ENCODE measurements around the gene NCKAP5.
A peak's percentile ranks its signal among the peaks of the same experiment; 100 is the strongest.

Gene NCKAP5

GRCh38 chr2:132884705-132885104 lies 683.6 kb downstream of the NCKAP5 start:
- no peak for DNase-seq (ENCODE audit: low read depth in 2 of 2)

- no peak for DNase-seq (ENCODE audit: low read depth in 2 of 2)
Measured at GRCh38 chr2:132884292-132884691, 684.0 kb downstream of the NCKAP5 start.

- no peak for DNase-seq (ENCODE audit: low read depth in 2 of 2)
Measured at GRCh38 chr2:132883430-132883829, 684.8 kb downstream of the NCKAP5 start.

GRCh38 chr2:132881546-132881945 lies 686.7 kb downstream of the NCKAP5 start:
- DNase-seq (ENCODE audit: low read depth in 2 of 2) = no peak

DNA sequence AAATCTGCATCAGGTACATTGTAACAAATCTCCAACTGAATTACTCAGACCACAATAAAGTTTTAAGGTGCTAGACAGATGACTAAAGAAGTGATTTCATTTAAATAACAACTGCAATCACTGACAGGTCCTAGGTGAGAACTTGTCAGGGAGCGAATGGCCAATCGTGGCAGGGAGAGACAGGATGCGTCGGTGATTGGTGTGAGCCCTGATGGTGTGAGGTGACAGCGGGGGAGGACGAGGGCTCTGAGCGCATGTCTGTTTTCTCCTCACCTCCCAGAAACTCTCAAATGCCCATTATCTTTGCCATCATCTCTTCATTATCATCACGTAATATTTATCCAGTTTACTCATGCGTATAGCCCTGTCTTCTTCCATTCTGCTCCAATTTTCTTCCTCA lies 690.3 kb downstream of the NCKAP5 start:
- DNase-seq (ENCODE audit: low read depth in 2 of 2) = no peak

GRCh38 chr2:132876745-132877391 lies 691.4 kb downstream of the NCKAP5 start:
- no peak for DNase-seq (ENCODE audit: low read depth in 2 of 2)

GRCh38 chr2:132875193-132875592 lies 693.1 kb downstream of the NCKAP5 start:
- DNase-seq (ENCODE audit: low read depth in 2 of 2) = no peak

DNA sequence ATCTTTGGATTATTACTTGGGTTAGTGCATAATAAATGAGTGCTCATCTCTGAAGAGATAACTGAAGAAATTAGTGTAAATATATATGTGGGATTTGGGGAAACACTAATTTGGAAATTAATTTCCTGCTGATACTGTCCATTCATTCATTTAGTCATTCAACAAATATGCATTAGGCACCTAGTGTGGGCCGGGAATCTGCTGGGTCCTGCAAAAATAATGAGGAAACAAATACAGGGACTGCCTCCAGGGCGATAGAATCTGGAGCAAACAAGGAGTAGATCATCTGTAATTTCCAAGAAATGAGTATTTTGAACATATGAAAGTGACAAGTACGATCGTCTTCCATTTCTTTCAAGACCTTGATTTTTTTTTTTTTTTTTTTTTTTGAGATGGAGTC lies 694.5 kb downstream of the NCKAP5 start:
- DNase-seq (ENCODE audit: low read depth in 2 of 2) = no peak

DNA sequence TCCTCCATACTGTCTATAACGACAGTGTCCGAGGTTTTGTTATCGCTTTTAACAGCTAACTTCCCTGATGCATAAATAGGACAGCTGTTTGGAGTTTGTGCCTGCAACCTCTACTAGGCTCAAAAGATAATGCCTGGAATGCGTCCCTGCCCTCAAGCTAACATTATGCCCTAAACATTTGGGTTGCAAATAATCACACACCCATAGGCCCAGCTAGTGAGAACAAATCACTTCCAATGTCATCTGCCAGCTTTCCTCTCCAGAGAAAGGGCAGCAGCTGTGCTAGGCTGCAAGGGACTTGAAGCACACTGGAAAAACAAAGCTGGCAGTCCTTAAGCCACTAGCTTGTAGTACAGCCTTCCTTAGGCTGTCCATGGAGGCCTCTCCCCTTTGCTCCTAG lies 696.4 kb downstream of the NCKAP5 start:
- no peak for DNase-seq (ENCODE audit: low read depth in 2 of 2)

GRCh38 chr2:132863961-132864360 lies 704.3 kb downstream of the NCKAP5 start:
- DNase-seq (ENCODE audit: low read depth in 2 of 2) = no peak

- no peak for DNase-seq (ENCODE audit: low read depth in 2 of 2)
Measured at GRCh38 chr2:132860220-132860619, 708.0 kb downstream of the NCKAP5 start.

- no peak for DNase-seq (ENCODE audit: low read depth in 2 of 2)
Measured at GRCh38 chr2:132859590-132859989, 708.7 kb downstream of the NCKAP5 start.

GRCh38 chr2:132857319-132857718 lies 710.9 kb downstream of the NCKAP5 start:
- DNase-seq (ENCODE audit: low read depth in 2 of 2) = no peak

DNA sequence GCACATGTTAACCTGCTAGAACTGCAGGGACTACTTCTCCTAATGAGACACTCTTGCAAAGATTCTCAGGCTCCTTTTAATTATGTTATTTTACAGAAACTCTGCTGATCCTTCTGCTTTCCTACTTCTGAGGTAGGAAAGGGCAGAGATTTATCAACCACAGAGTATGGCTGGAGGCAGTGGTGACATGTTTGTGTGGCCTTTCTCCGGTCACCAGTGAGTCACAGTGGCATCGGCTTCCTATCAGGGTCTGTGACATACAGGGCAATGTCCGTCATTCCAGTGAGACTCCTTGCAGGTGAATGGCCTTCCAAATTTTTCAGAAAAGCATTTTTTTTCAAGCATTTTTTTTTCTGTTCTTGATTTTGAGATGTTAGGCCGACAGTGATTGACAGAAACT lies 717.6 kb downstream of the NCKAP5 start:
- no peak for DNase-seq (ENCODE audit: low read depth in 2 of 2)

DNA sequence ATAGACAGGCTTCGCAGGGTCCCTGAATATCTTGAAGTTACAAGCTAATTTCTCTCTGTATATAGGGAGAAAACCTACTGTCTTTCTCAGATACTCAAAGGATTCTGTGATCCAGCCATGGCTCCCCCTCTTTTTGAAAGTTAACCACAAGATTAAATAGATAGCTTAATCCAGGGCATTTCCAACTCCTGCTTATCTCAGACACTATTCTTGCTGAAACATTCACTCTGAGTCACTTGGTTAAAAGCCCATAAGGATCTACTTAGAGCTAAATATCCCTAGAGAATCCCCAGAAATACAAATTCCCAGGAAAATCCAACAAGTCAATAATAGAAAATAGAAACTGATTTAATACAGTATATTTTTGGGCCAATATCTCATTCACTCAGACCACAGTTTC lies 719.1 kb downstream of the NCKAP5 start:
- DNase-seq (ENCODE audit: low read depth in 2 of 2) = peak; percentile 44 to 57

DNA sequence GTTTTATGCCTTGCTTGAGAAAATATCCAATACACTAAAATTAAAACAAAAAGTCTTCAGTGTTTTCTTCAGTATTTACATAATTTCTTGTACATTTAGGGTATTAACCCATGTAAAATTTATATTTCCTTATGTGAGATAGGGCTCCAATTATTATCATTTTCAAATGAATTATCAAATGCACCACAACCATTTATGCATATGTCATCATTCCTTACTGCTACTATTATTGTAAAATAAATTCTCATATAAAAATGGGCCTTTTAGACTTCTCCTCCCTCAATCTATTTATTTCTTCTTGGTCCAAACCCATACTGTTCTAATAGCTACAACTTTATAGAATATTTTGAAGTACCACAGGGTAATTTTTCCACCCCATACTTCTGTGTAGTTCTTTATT lies 722.9 kb downstream of the NCKAP5 start:
- DNase-seq (ENCODE audit: low read depth in 2 of 2) = no peak

GRCh38 chr2:132844585-132844984 lies 723.7 kb downstream of the NCKAP5 start:
- DNase-seq (ENCODE audit: low read depth in 2 of 2) = no peak

DNA sequence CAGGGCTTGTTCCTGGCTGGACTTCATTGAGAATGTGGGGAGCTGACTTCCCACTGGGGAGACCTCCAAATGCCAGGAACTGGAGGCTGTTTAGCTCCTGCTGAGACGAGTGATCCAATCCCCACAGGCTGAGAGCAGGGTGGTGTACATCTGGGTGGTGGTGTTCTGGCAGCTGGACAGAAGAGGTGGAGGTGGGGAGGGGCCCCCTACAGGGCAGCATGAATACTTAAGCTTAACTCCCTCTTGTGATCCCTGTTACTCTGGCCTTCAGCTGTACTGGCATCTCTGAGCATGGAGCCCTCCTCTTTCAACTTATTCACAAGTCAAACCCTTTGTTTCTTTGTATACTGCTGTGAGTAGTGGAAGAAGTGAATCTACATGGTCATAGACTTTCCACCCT lies 730.5 kb downstream of the NCKAP5 start:
- DNase-seq (ENCODE audit: low read depth in 2 of 2) = no peak

GRCh38 chr2:132830321-132830827 lies 737.9 kb downstream of the NCKAP5 start:
- no peak for DNase-seq (ENCODE audit: low read depth in 2 of 2)

DNA sequence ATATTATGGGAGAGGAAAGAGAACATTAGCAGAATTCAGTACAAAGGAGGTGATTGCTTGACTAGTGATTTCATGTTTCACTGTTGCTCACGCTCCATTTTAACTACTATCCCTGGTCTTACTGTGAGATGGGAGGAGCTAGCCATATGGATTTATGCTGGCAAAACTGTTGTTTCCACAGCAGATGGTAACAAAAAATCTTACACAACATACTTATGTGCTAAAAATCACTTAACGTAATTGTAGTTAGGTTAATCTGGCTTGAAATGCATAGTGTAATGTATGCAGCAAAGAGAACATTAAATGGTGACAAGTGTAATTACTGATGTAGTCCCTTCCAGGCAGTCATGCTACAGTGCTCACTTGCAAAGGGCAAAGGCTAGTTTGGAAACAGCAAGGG lies 742.7 kb downstream of the NCKAP5 start:
- no peak for DNase-seq (ENCODE audit: low read depth in 2 of 2)

DNA sequence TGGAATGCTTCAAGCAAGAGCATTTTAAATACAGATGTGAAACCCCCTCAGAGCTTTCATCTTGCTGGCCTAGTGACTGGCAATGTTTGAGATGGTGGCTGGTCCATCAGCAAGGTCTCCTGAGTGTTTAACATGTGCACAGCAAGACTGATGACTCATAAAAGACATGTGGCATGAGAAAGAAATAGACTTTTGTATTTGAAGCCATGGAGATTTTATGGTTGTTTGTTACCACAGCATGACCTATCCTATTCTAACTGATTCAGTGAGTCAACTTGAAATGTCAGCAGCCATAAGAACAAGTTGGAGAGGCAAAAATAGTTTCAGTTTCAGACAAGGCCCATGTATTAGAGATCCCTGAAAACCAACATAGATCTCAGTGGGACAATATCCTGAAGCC lies 743.5 kb downstream of the NCKAP5 start:
- no peak for DNase-seq (ENCODE audit: low read depth in 2 of 2)

- no peak for DNase-seq (ENCODE audit: low read depth in 2 of 2)
Measured at GRCh38 chr2:132816234-132816633, 752.0 kb downstream of the NCKAP5 start.

GRCh38 chr2:132815516-132815915 lies 752.7 kb downstream of the NCKAP5 start:
- peak; percentile 72 to 74 for DNase-seq (ENCODE audit: low read depth in 2 of 2)

GRCh38 chr2:132814651-132815050 lies 753.6 kb downstream of the NCKAP5 start:
- DNase-seq (ENCODE audit: low read depth in 2 of 2) = no peak

All from fibroblast of skin of left biceps (primary cell).